Stimulated activated CD8-positive, alpha-beta memory T cell treated with anti-CD3 and anti-CD28 coated beads, Interleukin-7, amount 100 ng/mL, for 4 hours (primary cell): Measurements from ENCODE around the gene TGFB3.
"Not testable (repeated sequence)": the region's sequence is repeated elsewhere in the genome, so short reads cannot be mapped to it uniquely, and the experiment has no call there.

ENCODE experiments used
- DNase-seq, 2 donors: peaks; one replicate each; pipeline ENCODE4 v3.0.0-alpha.2; 2020; ENCODE audit warnings: low read depth in 2 of 2

Gene TGFB3

GRCh38 chr14:75960231-75960630 lies 21.6 kb downstream of the TGFB3 start:
- no peak for DNase-seq

DNA sequence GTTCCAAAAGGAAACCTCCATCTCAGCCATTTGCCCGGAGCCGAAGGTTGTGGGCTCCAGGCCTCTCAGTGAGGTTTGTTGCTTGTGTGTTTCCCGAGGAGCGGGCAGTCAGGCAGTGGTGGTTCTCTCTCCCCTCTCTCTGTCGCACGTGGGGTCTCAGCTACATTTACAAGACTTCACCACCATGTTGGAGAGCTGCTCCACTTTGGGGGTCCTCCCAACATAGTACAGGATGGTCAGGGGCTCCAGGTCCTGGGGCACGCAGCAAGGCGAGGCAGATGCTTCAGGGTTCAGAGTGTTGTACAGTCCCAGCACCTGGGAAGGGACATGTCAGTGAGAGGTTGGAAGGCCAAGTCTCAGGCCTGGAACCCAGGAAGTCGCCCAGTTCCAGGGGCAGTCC lies 22.8 kb downstream of the TGFB3 start:
- no peak for DNase-seq

DNA sequence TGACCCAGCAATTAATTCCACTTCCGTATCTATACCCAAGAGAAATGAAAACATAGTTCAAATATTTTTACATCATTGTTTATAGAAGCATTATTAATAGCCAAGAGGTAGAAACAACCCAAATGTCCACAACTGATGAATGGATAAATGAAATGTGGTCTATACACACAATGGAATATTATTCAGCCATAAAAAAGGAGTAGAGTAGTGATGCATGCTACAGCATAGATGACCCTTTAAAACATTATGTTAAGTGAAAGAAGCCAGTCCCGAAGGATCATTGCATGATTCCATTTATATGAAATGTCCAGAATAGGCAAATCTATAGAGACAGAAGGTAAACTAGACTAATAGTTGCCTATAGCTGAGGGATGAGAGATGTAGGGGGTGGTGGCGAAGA lies 29.3 kb downstream of the TGFB3 start:
- DNase-seq: no peak

DNA sequence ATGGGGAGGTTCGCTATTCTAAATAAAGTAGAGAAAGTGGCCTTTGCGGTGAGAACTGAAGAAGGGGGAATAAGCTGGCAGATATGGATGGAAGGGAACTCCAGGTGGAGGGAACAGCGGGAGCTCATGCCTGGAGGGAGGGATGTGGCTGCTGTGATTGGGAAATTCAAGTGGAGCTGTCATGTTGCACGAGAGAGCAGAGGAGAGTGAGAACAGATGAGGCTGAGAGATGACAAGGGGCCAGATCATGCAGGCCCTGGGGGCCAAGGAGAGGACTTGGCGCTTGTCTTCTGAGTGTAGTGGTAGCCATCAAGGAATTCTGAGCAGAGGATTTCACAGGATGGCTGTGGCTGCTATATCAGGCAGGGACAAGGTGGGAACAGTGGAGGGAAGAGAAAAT lies 35.0 kb downstream of the TGFB3 start:
- DNase-seq: no peak

- DNase-seq: no peak
Measured at GRCh38 chr14:75944607-75945241, 37.1 kb downstream of the TGFB3 start.

GRCh38 chr14:75941030-75941429 lies 40.8 kb downstream of the TGFB3 start:
- DNase-seq: no peak

GRCh38 chr14:75939200-75939599 lies 42.6 kb downstream of the TGFB3 start:
- no peak for DNase-seq

GRCh38 chr14:75934998-75935628 lies 46.7 kb downstream of the TGFB3 start:
- DNase-seq: no peak

GRCh38 chr14:75933712-75934296 lies 48.0 kb downstream of the TGFB3 start:
- DNase-seq: no peak

DNA sequence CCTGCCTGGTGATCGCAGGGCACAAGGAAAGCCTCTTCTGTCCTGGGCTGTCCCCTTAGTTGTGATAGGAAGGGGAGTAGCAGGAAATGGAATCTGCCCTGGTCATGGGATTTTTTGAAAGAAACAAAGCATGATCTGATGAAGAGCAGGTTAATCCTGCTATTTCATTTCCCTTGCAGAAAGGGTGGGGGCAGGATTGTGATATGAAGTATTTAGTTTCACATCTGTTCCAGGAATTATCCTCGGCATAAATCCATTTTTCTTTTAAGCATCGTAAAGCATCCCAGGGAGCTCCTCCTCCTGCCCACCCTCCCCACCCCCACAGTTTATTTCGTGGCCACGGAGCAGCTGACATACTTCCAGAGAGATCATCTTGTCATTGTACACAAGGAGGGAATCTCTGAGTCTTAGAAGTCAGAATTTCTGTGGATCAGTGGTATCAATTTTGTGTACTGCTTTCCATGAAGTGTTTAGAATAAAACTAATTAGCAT lies 53.1 kb downstream of the TGFB3 start:
- no peak for DNase-seq

DNA sequence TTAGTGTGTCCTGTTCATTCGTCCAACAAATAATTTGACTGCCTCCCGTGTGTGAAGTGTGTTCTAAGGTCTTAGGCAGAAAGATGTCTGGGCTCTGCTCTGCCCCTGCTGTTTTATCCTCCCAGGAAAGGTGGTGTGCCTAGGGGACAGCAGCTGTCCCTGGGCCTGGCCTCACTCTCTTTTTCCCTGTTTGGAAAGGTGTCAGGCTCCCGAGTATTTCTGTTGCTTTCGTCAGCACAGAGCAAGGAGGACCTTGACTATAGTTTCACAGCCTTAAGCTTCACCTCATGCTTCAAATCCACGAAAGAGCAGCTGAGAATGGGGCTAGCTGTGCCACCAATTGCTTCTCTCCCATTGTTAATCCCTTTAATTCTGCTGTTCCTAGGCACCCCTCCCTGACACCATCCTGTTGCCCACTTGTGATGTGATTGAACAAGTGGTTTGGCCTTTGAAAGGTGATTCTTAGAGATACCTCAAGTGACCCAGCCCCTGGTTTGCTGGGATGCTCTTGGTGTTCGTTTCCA lies 54.2 kb downstream of the TGFB3 start:
- DNase-seq: no peak

GRCh38 chr14:75926431-75927115 lies 55.2 kb downstream of the TGFB3 start:
- DNase-seq: no peak

- DNase-seq: not testable (repeated sequence)
Measured at GRCh38 chr14:75925141-75925840, 56.5 kb downstream of the TGFB3 start.

GRCh38 chr14:75920421-75920820 lies 61.4 kb downstream of the TGFB3 start:
- not testable (repeated sequence) for DNase-seq

DNA sequence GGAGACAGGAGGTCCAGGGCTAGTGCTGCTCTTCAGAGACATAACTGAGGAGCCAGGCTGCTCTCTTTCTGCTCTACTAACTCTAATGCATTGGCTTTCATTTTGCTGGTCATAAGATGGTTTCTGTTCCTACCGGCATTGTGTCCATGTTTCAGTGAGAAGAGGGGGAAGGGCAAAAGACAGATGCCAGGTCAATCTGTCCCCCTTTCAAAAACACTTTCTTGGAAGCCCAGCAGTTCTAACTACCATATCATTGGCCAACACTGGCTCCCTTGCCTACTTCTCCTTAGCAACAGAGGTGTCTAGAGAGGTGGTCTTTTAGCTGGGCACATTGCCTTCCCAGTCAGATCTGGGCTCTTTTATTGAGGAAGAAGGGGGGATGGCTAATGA lies 63.9 kb downstream of the TGFB3 start:
- no peak for DNase-seq

- DNase-seq: no peak
Measured at GRCh38 chr14:75917322-75917945, 64.4 kb downstream of the TGFB3 start.

GRCh38 chr14:75915045-75915444 lies 66.8 kb downstream of the TGFB3 start:
- DNase-seq: no peak

GRCh38 chr14:75913183-75913582 lies 68.6 kb downstream of the TGFB3 start:
- DNase-seq: no peak

DNA sequence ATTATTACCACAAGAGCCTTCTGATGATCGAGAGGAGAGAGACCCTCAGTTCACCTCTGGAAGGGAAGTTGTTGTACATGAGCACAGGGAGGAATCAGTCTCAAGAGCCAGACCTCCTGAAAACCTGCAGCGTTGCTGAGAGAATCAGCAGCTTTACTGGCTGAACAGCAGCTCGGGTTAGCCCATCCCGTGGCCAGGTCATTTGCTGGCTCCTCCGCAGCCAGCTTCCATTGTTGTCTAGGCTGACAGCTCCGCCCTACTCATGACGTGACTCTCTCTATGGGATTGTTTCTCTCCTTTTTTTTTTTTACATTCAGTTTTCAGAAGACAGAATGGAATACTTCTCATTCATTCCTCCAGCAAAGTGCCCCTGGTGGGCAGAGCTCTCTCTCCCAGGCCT lies 69.9 kb downstream of the TGFB3 start:
- no peak for DNase-seq

GRCh38 chr14:75910048-75910447 lies 71.7 kb downstream of the TGFB3 start:
- DNase-seq: no peak

DNA sequence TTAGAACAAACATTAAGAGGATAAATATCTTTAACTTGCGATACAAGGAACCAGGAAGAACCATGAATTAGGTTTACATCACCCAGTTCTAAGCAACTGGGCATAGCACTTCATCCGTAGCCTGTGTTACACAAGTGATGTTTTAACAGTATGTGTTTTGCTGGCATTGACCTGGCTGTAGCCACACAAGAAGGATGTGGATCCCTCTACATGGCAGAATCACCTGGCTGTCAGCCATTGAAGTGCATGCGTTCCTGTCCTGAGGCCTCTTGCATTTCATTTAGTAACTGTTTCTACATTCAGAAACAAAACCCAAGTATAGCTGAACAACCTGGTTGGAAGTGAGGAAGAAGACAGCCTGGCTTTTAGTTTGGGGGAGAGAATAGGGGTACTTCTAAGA lies 72.2 kb downstream of the TGFB3 start:
- DNase-seq: no peak
